HG03097 (cell line): ENCODE data around the gene GADL1.

Experiments used
- ATAC-seq: cut with Tn5 transposase; IDR thresholded peaks from one replicate; pipeline ENCODE4 v1.9.1; 2021; ENCODE audit not compliant: unreplicated experiment, low FRiP score

The GADL1 gene

DNA sequence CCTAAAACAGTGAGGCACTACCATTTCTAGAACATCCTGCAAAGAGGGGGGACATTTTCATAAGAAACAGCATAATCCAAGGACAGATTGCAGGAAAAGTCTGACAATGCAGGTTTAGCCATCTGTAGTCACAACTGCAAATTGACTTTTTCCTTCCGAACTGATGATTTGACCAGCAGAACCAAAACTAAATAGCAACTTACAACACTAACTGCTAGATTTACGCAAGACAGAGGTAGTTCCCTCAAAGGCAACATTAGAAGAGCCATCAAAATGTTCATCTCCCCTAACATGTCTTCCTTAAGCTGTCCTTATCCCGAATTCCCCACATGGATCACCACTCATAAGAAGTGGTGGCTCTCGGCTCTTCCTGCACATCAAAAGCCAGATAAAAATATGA, 129.6 kb downstream of the GADL1 start:
- no peak for ATAC-seq

DNA sequence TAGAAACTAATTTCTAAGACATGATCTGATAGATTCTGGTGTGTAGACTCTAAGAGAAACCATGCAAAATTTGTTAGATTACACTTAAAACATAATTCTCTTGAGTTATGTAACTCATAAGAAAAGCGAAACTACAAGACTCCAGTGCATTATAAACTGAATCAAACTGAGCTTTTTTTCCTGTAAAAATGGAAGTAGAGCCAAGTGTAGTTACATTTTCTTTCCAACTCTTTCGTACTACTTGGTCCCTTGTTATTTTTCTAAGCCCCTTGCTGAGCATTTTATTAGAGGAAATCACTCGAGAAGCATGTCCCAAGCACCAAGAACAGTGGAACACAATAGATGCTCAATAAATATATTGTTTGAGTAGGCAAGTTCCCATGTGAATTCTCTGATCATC, 130.2 kb downstream of the GADL1 start:
- no peak for ATAC-seq

DNA sequence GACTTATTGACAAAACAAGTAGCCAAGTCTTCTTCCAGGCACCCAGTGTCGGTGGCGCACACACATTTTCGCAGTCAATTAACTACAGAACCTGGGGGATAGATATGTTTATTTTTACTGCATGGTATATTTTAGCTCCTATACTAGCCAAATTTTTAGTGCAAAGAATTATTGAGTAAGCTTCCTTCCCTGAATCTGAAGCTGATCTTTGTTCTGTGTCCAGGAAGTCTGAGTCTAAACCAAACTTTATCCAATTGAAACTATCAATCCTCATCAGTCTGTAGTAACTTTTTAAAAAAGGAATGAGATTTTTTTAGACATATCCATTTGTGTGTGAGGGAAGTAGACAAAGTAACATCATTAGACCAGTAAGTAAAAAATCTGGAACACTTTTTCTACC, 133.1 kb downstream of the GADL1 start:
- ATAC-seq: no peak

DNA sequence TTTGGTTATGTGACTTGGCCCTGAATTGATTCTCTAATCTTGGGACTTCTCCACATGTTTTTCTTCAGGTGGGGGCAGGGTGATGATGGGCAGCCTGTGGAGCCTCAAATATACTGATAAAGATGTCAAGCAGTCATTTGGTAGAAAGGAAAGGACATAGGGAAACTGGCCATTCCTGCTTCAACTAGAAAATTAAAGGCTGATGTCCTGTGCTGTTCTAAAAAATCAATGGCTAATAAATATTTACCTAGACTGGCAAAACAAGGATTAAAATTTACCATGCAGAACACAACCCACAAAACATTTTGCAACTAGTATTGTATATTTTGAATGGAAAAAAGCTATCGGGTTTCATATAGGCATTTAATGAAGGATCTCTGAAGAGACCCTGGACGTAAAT, 133.7 kb downstream of the GADL1 start:
- no peak for ATAC-seq

DNA sequence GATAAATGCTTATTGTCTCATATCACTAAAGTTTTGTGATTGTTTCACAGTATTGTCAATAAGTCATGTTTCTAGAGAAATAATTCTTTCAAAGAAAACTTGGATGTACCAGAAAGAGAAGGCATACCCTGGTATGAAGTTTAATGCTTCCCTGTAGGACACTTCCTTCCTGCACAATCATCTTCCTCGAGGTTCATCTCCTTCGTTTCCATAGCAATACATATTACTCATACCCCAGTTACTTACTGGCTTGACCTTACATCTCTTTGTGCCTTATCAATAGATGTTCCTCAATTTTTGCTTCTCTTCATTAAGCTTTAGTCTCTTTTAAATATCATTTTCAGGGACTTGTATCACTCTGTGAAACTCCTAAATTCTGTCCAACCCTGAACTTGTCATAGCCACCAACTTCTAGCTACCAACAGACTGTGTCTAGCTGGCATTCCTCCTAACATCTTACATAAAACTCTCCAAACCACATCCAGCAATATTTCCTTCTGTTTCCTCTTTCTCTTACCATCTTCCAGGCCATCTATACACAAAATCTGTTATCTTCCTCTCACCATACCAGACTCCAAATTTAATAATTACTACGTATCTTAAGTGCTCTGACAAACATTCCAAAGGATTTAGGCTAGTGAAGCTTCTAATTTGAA, 134.3 kb downstream of the GADL1 start:
- ATAC-seq: no peak

DNA sequence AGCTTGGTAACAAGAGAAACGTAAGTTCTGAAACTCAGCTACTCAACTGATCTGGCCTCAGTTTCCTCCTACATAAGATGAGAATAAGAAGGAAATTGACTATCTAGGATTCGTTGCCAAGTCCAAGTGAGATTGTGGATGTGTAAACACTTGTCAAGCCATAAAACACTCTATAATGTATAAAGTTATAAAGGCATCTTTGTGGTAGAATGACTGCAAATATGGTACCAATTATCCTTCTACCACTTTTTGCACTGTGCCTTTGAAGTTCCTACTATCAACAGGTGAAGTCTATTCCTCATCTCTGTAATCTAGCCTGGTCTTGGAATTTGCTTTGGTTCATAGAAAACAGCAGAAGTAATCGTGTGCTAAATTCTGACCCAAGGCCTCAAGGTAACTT, 138.2 kb downstream of the GADL1 start:
- no peak for ATAC-seq

DNA sequence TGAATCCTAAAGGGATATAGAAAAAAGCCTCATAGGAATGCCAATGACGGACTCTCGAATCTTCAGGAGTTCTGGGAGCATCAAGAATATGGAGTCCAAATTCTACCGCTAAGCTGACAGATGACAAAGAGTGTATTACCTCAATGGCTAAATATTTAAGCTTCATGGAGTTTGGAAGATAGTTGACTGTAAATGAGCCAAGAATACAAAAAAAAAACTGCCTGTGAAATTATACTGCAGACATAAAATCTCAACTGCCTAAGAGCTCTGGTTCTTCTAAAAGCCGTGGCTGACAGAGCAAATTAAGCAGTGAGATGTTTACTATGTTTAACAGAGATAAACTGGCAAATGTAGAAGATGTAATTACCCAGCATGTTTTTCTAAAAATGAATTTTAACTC, 140.0 kb downstream of the GADL1 start:
- no peak for ATAC-seq

DNA sequence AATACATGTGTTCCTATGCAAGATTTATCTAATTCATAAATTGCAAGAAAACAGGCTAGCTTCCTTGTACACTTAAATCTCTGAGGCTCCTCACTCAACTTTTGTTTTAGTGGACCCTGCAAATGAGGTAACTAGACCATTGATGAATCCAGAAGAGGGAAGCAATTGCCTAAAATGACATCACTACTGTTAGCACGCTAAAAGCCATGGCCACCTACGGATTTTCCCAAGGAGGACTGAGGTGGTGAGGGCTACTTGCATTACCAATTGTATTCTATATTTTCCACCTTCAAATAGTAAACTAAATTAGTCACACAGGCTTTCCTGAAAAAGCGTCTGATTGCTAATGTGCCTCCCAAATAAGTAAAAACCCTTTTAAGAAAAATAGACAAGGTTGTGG, 140.7 kb downstream of the GADL1 start:
- no peak for ATAC-seq

DNA sequence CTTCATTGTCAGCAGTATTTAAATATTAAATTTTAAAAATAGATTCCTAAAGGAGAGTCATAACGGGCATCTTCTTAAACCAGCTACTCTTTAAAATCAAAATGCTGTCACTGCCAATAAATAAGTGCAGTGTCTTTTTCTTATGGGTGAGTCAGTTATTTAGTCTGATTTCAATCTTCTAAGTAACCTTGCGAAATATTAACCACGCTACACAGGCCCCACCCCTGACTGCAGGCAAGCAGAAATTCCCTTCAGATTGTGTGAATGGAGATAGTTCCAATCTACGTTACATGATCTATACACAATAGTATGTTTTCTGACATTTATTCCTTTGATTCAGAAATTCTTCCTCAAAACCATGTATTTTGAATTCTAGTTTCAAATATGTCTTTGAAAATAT, 141.5 kb downstream of the GADL1 start:
- no peak for ATAC-seq

DNA sequence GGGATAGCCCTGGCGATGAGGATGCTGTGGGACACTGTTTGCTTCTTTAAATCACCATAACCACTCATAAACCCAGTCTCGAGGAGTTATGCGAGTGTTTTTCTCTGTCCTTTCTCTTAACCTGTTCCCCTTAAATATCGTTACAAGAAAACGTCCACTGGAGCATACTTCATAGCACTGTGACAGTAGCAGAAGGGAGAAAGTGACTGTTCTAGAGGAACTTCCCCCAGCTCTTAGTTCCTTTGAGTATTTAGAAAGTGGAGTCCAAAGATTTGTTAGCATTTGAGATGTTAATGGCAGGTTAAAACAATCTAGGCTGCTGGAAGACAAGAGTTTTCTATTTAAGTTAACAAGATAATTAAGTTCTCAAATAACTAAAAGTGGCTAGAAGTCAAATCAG, 142.0 kb downstream of the GADL1 start:
- no peak for ATAC-seq

DNA sequence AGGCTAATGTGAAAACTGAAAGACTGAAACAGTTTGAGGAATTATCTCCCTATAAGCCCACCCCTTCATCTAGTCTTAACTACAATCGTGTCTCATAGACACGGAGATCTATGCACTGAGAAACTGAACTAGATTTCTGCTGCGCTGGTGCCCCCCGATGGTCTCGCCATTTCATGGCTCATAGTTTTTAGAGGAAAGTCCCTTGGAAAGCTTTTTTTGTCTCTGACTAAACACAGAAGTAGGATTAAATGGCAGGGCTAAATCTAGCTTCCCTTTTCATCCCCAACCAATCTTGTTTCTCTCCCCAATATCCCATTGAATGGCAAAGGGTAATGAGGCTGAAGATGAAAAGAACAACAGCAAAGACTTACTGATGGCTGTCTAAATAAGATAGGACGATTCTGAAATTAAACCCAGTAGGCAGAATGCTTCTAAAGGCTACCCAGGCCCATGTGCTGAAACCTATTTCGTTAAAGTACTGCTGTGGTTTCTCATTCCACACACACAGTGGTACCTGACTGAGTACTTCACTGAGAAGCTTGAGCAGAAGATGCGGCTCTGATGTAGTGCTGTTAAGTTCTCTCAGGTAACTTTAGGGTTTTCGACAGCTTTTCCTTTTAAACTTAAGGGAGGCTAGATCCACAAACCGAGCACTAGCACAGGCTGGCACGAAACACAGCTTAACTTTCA, 142.7 kb downstream of the GADL1 start:
- no peak for ATAC-seq

DNA sequence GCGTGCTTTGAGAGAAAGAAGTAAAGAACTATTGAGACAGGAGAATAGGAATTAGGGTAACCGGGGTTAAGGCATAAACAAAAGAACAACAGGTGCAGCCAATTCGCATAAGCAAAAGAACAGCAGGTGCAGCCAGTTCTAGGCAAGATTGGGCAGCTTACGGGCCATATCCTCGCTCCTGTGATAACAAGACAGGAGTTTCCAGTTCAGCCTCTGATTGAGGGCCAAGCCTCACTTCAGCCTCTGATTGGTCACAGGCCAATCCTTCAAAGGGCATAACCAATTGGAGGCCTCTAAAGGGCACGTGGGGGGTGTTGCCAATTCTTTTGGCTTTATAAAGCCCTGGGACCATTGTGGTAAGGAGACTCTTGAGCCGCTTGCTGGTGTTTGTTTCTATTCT, 143.5 kb downstream of the GADL1 start:
- ATAC-seq: no peak

DNA sequence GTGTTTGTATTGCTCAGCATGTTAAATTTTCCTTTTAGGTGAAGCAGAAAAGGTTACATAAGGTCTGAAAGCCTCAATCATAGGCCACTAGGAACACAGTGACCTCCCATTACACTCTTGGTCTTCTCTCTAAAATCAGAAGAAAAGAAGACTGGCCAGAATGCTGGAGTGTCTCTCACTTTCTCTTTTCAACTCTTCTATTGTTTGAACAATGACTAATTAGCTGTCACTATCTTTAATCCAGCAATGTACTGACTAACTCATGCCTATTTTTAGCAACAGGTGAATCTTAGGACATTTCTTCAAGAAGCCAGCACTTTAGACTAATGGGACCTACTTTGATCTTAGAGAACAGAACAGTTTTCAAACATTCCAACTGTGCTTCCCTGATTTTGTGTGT, 145.2 kb downstream of the GADL1 start:
- no peak for ATAC-seq

DNA sequence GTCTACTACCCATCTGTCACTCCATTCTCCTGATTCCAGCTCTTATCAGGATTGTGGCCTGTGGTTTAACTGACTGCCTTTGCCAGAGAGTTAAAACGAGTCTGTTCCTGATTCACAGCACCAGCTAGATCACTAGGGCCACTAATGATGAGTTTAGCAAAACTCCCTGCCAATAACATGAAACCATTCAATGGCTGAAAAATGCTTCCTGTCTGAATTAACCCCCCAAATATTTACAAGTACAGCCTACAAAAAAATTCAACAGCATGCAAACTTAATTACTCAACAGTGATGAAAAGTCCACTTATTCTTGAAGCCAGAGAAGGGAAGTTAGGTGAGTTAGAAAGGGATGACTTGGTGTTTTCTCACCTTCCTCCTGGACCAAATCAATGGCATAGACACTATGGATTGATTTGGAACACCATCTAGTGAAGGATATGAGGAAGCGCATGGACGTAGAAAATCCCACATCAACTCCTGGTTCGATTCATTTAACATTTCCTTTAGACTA, 146.6 kb downstream of the GADL1 start:
- ATAC-seq: no peak

DNA sequence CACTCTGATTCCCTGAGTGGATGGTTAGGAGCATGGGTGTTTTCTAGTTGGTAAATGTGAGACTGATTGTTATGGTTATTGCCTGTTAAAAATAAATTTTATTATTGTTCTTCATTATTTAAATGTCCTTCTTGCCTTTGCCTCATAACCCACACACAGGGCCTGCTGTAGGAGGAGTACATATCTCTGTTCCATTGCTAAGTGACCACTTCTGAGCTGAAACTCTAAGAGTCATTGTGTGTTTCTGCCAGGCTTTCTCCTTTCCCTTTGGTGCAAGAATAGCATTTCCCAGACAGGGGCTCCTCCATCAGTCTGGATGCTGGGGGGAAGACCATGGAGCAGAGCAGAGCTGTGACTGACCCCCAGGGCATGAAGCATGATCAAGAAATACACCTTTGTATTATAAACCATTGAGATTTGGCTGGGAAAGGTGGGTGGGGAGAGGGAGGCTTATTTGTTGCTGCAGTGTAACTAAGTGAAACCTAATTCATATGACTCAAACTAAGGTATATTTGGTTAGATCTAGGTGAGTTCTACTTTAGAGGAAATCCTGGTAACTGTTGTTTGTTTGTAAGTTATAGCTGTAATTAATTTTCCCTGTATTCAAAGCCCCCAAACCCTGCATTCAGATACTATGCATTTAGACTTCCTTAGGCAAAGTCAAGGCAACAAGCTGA, 150.7 kb downstream of the GADL1 start:
- no peak for ATAC-seq

DNA sequence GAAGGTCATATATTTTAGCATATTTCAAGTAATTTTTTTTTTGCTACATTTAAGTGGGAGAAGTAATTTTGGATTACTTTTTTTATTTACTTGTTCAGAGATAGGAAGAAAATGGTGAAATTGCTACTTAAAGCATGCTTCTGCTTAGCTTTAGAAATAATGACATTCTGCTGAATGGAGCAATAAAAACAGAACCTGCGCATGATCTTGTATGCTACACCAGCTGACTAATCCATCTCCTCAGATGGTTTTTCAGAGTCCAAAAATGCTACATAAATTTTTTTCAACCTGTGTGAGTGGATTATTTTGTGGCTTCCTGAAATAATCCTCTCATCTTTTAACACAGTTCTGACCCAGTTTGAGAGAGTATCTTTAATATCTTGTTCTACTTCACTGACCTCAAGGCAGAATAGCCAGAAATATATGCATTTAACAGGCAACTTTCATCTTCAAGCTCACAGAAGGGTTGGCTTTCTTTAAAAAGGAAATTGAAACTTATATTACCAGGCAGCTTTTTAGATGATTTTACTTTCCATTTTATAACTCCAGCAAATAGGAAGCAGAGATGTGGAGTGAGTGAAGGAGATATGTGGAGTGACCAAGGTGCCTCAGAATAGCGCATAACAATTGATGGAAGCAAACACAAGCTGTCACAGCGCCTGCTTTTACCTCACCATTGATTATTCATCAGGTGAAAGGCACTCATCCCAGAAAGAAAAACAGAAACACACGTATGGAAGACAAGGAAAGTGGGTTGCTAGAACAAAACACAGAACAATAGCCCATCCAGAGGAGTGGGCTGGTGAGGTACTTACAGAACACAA, 151.5 kb downstream of the GADL1 start:
- ATAC-seq: no peak

DNA sequence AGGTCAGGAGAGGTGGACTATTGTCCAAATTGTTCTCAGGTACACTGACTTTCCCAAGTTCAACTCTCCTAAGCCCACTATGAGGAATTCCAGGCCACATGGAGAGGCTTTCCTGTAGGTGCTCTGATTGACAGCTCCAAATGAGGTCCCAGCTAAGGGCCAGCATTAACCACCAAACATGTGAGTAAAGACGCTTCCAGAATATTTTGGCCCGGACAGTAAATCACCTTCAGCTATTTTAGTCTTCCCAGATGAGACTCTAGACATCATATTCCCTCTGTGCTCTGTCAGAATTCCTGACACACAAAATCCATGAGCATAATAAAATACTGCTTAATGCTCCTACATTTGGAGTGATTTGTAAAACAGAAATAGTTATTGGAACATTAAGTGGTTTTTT, 152.6 kb downstream of the GADL1 start:
- no peak for ATAC-seq

DNA sequence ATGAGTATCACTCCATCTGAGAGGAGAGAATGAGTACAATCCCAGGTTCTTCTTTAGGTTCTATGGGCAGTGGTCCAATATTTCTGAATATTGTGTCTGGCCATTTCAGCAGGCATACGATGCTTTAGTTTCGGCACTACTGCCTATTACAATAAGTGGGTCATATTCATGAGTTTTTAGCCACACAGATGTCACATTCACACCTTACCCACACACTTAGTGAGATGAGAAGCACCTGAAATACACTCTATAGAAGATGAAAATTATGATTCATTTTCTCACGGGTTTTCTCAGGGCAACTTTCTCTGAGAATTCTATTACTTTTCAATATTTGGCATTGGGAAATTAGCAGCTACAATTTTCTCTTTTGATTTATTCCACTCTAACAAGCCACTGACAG, 155.9 kb downstream of the GADL1 start:
- ATAC-seq: no peak

DNA sequence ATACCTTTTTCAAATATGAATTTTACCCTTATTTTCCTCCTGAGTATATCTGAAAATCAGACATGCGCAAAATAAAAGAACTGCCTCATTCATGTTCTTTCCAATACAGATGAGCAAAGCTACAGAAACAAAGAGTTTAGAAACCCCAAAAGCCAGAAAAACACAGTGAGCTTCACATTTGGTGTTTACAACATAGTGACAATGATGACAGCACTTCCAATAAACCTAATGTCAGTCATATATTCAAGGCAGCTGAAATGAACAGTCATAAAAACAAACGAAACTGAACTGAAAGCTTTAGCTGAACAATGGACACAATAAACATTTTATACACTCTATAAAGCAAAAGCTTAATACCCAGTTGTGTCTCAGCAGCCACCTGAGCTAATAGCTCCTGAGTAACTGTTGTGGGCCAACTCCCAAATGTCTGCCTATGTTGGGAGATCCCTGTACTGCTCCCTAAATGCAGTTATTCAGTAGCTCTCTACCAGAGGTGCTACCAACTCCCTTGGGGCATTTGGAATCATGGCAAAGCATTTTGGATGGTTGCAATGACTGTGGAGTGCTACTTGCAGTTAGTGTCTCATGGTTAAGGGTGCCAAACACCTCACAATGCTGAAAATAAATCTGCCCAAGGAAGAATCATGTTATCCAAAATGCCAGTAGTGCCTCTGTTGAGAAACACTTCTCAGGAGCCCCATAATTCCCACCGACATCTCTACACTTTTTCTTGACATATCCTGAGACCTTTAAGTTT, 156.5 kb downstream of the GADL1 start:
- no peak for ATAC-seq

DNA sequence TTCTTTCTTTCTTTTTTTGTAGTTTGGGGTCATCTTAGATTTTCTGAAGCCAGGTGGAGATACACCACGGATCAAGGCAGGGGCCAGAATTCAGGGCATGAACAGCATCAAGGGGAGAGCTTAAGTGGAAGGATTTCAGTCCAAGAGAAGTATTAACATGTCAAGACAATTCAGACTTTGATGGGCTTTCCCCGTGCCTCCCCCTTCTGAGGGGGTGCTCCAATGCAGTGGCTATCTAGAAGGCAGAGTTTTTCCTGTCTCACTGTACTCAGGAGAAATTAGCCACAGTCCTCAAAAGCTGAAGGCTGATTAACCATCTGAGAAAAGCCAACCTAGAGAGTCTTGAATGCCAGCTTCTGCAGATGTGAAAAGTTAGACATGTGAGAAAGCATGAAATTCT, 160.8 kb downstream of the GADL1 start:
- no peak for ATAC-seq
